K562 (cell line): Measurements from ENCODE around the gene HCRTR1. TPM values are rescaled to one million over a fixed set of nuclear protein-coding genes. Genes with fewer than 3 reads are reported as not detected.
A peak's percentile ranks its signal among the peaks of the same experiment; 100 is the strongest.

ENCODE experiments used
- ATF1 ChIP-seq, 2 experiments: fragments of 450-650 bp in 1 of 2; IDR thresholded peaks; 2 replicates each; pipeline ENCODE4 v1.6.1; 2016; ENCODE audit warnings: missing compliant biosample characterization in 1 of 2, missing genetic modification characterization in 1 of 2
- ATF7 ChIP-seq: fragments of 450-650 bp; IDR thresholded peaks from 2 replicates; pipeline ENCODE4 v1.7.1; 2014; ENCODE audit warnings: mild to moderate bottlenecking, moderate library complexity
- BDP1 ChIP-seq: IDR thresholded peaks from 3 replicates; pipeline ENCODE4 v1.6.1; 2011; ENCODE audit not compliant: insufficient read length, insufficient read depth
- E2F3 ChIP-seq: fragments of 250-450 bp; sonication (Bioruptor Pico); IDR thresholded peaks from 2 replicates; pipeline ENCODE4 v1.4.0; 2020; ENCODE audit warnings: mild to moderate bottlenecking
- E2F4 ChIP-seq: sonication (generic); formaldehyde crosslinking; IDR thresholded peaks from 2 replicates; pipeline ENCODE4 v1.8.0; 2022; ENCODE audit warnings: mild to moderate bottlenecking, low read depth, missing genetic modification reagents
- IFI16 ChIP-seq: fragments of 250-450 bp; sonication (Bioruptor Pico); IDR thresholded peaks from 2 replicates; pipeline ENCODE4 v2.1.2; 2022; ENCODE audit warnings: mild to moderate bottlenecking, inconsistent platforms
- IRF9 ChIP-seq: fragments of 450-650 bp; IDR thresholded peaks from 2 replicates; pipeline ENCODE4 v1.6.1; 2016; ENCODE audit warnings: missing biosample characterization, missing genetic modification characterization
- NCOA2 ChIP-seq, 2 experiments: fragments of 450-650 bp; IDR thresholded peaks; 2 replicates each; pipeline ENCODE4 v1.6.1; 2018; ENCODE audit warnings: mild to moderate bottlenecking in 2 of 2, moderate library complexity in 1 of 2; ENCODE audit not compliant: partially characterized antibody in 2 of 2
- NEUROD1 ChIP-seq: fragments of 150-350 bp; IDR thresholded peaks from 2 replicates; pipeline ENCODE4 v1.6.1; 2014; ENCODE audit warnings: borderline replicate concordance, low read length, low read depth; ENCODE audit not compliant: partially characterized antibody
- POLR2AphosphoS2 ChIP-seq: IDR thresholded peaks from 2 replicates; pipeline ENCODE4 v1.6.1; 2012; ENCODE audit warnings: low read length, improper control_type of control experiment
- SLC30A9 ChIP-seq: fragments of 250-450 bp; sonication (Bioruptor Pico); IDR thresholded peaks from 2 replicates; pipeline ENCODE4 v1.8.0; 2022; ENCODE audit warnings: mild to moderate bottlenecking, moderate library complexity
- SRF ChIP-seq, 2 experiments: fragments of 250-450, 450-650 bp in 1 of 2; sonication (Bioruptor Pico) in 1 of 2; sonication (generic) in 1 of 2; formaldehyde crosslinking; IDR thresholded peaks; 2 replicates each; pipeline versions ENCODE4 v1.5.0 to v1.5.1; 2020 to 2022; ENCODE audit warnings: mild to moderate bottlenecking in 1 of 2, missing genetic modification reagents in 1 of 2
- THAP12 ChIP-seq: fragments of 250-450 bp; sonication (Bioruptor Pico); IDR thresholded peaks from 2 replicates; pipeline ENCODE4 v1.9.0; 2021; ENCODE audit warnings: mild to moderate bottlenecking, inconsistent platforms
- WHSC1 ChIP-seq: IDR thresholded peaks from one replicate; pipeline ENCODE4 v1.6.1; 2012; ENCODE audit warnings: low read length, control low read depth, inconsistent platforms
- ZBTB11 ChIP-seq, 3 experiments: fragments of 200-800 bp in 1 of 3; fragments of 250-450 bp in 1 of 3; fragments of 450-650 bp in 1 of 3; sonication (Bioruptor Pico) in 1 of 3; sonication (Bioruptor generic) in 1 of 3; formaldehyde crosslinking in 1 of 3; IDR thresholded peaks; 2 replicates each; pipeline versions ENCODE4 v1.6.1 to v1.8.0; 2016 to 2022; ENCODE audit warnings: mild to moderate bottlenecking in 2 of 3, missing genetic modification characterization in 2 of 3, missing compliant biosample characterization in 1 of 3, moderate library complexity in 1 of 3
- ZNF124 ChIP-seq: sonication (generic); formaldehyde crosslinking; IDR thresholded peaks from 2 replicates; pipeline ENCODE4 v1.8.1; 2022; ENCODE audit warnings: missing genetic modification reagents
- ZNF511 ChIP-seq: sonication (generic); formaldehyde crosslinking; IDR thresholded peaks from 2 replicates; pipeline ENCODE4 v1.8.0; 2022; ENCODE audit warnings: mild to moderate bottlenecking, missing genetic modification reagents
- ZNF695 ChIP-seq: fragments of 450-650 bp; formaldehyde crosslinking; IDR thresholded peaks from 2 replicates; pipeline ENCODE4 v1.4.0; 2020; ENCODE audit warnings: mild to moderate bottlenecking, moderate library complexity
- polyA plus RNA-seq, 8 experiments: library from polyadenylated mRNA; depleted of rRNA in 4 of 8; stranded (reverse) in 5 of 8; unstranded in 3 of 8; fragments of >200 nt; fragmentation: Nextera tagmentation in 2 of 8; fragmentation: Illumina TruSeq in 1 of 8; extraction: Ambion mirVana in 2 of 8; extraction: Trizol in 1 of 8; gene quantifications; 2 replicates each; pipeline versions ENCODE4 v1.2.1 to v1.2.3, GENCODE V29; 2011 to 2014; ENCODE audit warnings: inconsistent platforms in 1 of 8, missing spikeins in 1 of 8
- total RNA-seq, 7 experiments: library from RNA; depleted of rRNA in 6 of 7; stranded (reverse); fragments of >200 nt in 6 of 7; fragmentation: Illumina TruSeq in 2 of 7; extraction: Trizol in 2 of 7; gene quantifications; 2 replicates each; pipeline versions ENCODE4 v1.2.1 to v1.2.3, GENCODE V29; 2011 to 2021; ENCODE audit warnings: low replicate concordance in 1 of 7

Gene HCRTR1
- total and polyA plus RNA-seq, 9 of the 15 experiments (the other 6 are each of a cell fraction or from before 2014, with no cell fraction given): not detected

- TF ChIP-seq NCOA2 (IDR thresholded peaks at IDR 0.05; ENCODE audit: partially characterized antibody in 2 of 2) (no peak), SLC30A9 (no peak), WHSC1 (no peak), NEUROD1 (peak; percentile 20), THAP12 (CRISPR knock-in tag) (peak; percentile 83), ATF1 (CRISPR knock-in tag; IDR thresholded peaks at IDR 0.05) (peak; percentile 99), ATF1 (tag; IDR thresholded peaks at IDR 0.05) (peak; percentile 100), BDP1 (no peak), IRF9 (tag) (no peak), IFI16 (no peak), SRF (CRISPR knock-in tag; IDR thresholded peaks at IDR 0.05) (peak in 1 of 2 experiments; percentile 36; a peak in 1 of 4 replicates), ZNF511 (CRISPR knock-in tag) (peak; percentile 59), ZBTB11 (CRISPR knock-in tag; IDR thresholded peaks at IDR 0.05) (peak in 2 of 3 experiments; percentile 34 to 93; a peak in 2 of 6 replicates), E2F4 (CRISPR knock-in tag) (peak; percentile 70; the same call in 1 of the 2 replicates), E2F3 (CRISPR knock-in tag) (peak; percentile 84), ZNF124 (CRISPR knock-in tag) (no peak), ZNF695 (CRISPR knock-in tag) (peak; percentile 52; the same call in 1 of the 2 replicates), ATF7 (peak; percentile 99), POLR2AphosphoS2 (no peak)
These were observed 27.2 kb downstream of the HCRTR1 start, which contains the start of gene PEF1 (continued) for GRCh38 chr1:31644560-31645273.
